H9 (cell line): Measurements from ENCODE around the gene FGR. TPM values are rescaled to one million over a fixed set of nuclear protein-coding genes. Genes with fewer than 3 reads are reported as not detected.

Experiments
- DNase-seq: peaks from one replicate; pipeline ENCODE4 v3.0.0-alpha.2; 2017
- H2AFZ ChIP-seq: one replicate; pipeline ENCODE4 v1.6.1; 2013; ENCODE audit warnings: mild to moderate bottlenecking, low read length, control low read depth, moderate library complexity
- H2AK5ac ChIP-seq: 2 replicates; pipeline ENCODE4 v1.6.1; 2013; ENCODE audit warnings: low read length, control low read depth, mixed read lengths; ENCODE audit not compliant: insufficient read length
- H2BK120ac ChIP-seq: one replicate; pipeline ENCODE4 v1.6.1; 2013; ENCODE audit warnings: low read depth, mild to moderate bottlenecking, low read length, control low read depth, inconsistent platforms; ENCODE audit not compliant: poor library complexity, severe bottlenecking
- H2BK12ac ChIP-seq: 2 replicates; pipeline ENCODE4 v1.6.1; 2013; ENCODE audit warnings: low read length, control low read depth, mixed read lengths, low read depth; ENCODE audit not compliant: insufficient read length
- H2BK15ac ChIP-seq: 2 replicates; pipeline ENCODE4 v1.6.1; 2013; ENCODE audit warnings: low read depth, low read length, control low read depth
- H2BK20ac ChIP-seq: one replicate; pipeline ENCODE4 v1.6.1; 2013; ENCODE audit warnings: low read depth, mild to moderate bottlenecking, low read length, control low read depth, inconsistent platforms; ENCODE audit not compliant: poor library complexity, severe bottlenecking
- H2BK5ac ChIP-seq: 2 replicates; pipeline ENCODE4 v1.6.1; 2013; ENCODE audit warnings: low read length, control low read depth, mixed read lengths; ENCODE audit not compliant: insufficient read length
- H3K14ac ChIP-seq: 2 replicates; pipeline ENCODE4 v1.6.1; 2013; ENCODE audit warnings: low read length, control low read depth; ENCODE audit not compliant: insufficient read depth
- H3K18ac ChIP-seq: 2 replicates; pipeline ENCODE4 v1.6.1; 2013; ENCODE audit warnings: low read depth, mild to moderate bottlenecking, mixed read lengths, low read length, control low read depth; ENCODE audit not compliant: insufficient read length
- H3K23ac ChIP-seq: 2 replicates; pipeline ENCODE4 v1.6.1; 2013; ENCODE audit warnings: low read length, control low read depth, mixed read lengths, low read depth; ENCODE audit not compliant: insufficient read length
- H3K23me2 ChIP-seq: 2 replicates; pipeline ENCODE4 v1.6.1; 2013; ENCODE audit warnings: low read depth, mild to moderate bottlenecking, mixed read lengths, low read length, control low read depth; ENCODE audit not compliant: insufficient read length, poor library complexity, severe bottlenecking
- H3K27ac ChIP-seq: 2 replicates; pipeline ENCODE4 v1.5.1; 2013; ENCODE audit warnings: low read length, control low read depth, mixed read lengths, low read depth; ENCODE audit not compliant: insufficient read length
- H3K27me3 ChIP-seq: 2 replicates; pipeline ENCODE4 v1.6.1; 2013; ENCODE audit warnings: low read length, control low read depth, inconsistent platforms; ENCODE audit not compliant: insufficient read depth
- H3K4ac ChIP-seq: 2 replicates; pipeline ENCODE4 v1.6.1; 2013; ENCODE audit warnings: low read depth, mild to moderate bottlenecking, control low read depth, inconsistent platforms, low read length, moderate library complexity
- H3K4me1 ChIP-seq: 2 replicates; pipeline ENCODE4 v1.6.1; 2013; ENCODE audit warnings: low read length, control low read depth, inconsistent platforms; ENCODE audit not compliant: insufficient read depth
- H3K4me2 ChIP-seq: 2 replicates; pipeline ENCODE4 v1.6.1; 2013; ENCODE audit warnings: low read length, control low read depth, mixed read lengths; ENCODE audit not compliant: insufficient read length, insufficient read depth
- H3K56ac ChIP-seq: 2 replicates; pipeline ENCODE4 v1.6.1; 2013; ENCODE audit warnings: low read depth, mild to moderate bottlenecking, mixed read lengths, low read length, control low read depth; ENCODE audit not compliant: insufficient read length
- H3K79me1 ChIP-seq: 2 replicates; pipeline ENCODE4 v1.6.1; 2013; ENCODE audit warnings: low read depth, mild to moderate bottlenecking, moderate library complexity, low read length, control low read depth, inconsistent platforms; ENCODE audit not compliant: insufficient read depth, poor library complexity, severe bottlenecking
- H3K79me2 ChIP-seq: 2 replicates; pipeline ENCODE4 v1.6.1; 2013; ENCODE audit warnings: low read length, control low read depth, inconsistent platforms; ENCODE audit not compliant: insufficient read depth
- H3K9ac ChIP-seq: 2 replicates; pipeline ENCODE4 v1.6.1; 2013; ENCODE audit warnings: low read length, control low read depth, mixed read lengths; ENCODE audit not compliant: insufficient read length; ENCODE audit errors: extremely low read depth
- H3K9me3 ChIP-seq: one replicate; pipeline ENCODE4 v1.6.1; 2013; ENCODE audit warnings: low read depth, low read length, inconsistent platforms; ENCODE audit not compliant: control insufficient read depth
- H3T11ph ChIP-seq: one replicate; pipeline ENCODE4 v1.6.1; 2013; ENCODE audit warnings: mild to moderate bottlenecking, low read length, control low read depth, inconsistent platforms
- H4K20me1 ChIP-seq: one replicate; pipeline ENCODE4 v1.6.1; 2013; ENCODE audit not compliant: control insufficient read depth, insufficient read length, insufficient read depth
- H4K5ac ChIP-seq: 2 replicates; pipeline ENCODE4 v1.6.1; 2013; ENCODE audit warnings: low read depth, mild to moderate bottlenecking, mixed read lengths, low read length, control low read depth; ENCODE audit not compliant: insufficient read length
- H4K8ac ChIP-seq: replicated peaks from 2 replicates; pipeline ENCODE4 v1.6.1; 2013; ENCODE audit warnings: low read length, control low read depth, mixed read lengths, low read depth; ENCODE audit not compliant: insufficient read length
- H4K91ac ChIP-seq: 2 replicates; pipeline ENCODE4 v1.6.1; 2013; ENCODE audit warnings: low read depth, mild to moderate bottlenecking, moderate library complexity, mixed read lengths, low read length, control low read depth; ENCODE audit not compliant: insufficient read length
- H3K27ac Mint-ChIP-seq, 3 experiments: 2 replicates in 2 of 3; 3 replicates in 1 of 3; pipeline ENCODE4 v1.8.0; 2020 to 2021; ENCODE audit warnings: mixed read lengths in 3 of 3, mild to moderate bottlenecking in 1 of 3, moderate library complexity in 1 of 3
- H3K27me3 Mint-ChIP-seq: 2 replicates; pipeline ENCODE4 v1.8.0; 2021; ENCODE audit warnings: low read depth, mild to moderate bottlenecking, moderate library complexity, mixed read lengths
- H3K36me3 Mint-ChIP-seq, 3 experiments: 2 replicates in 2 of 3; 3 replicates in 1 of 3; pipeline ENCODE4 v1.8.0; 2020 to 2021; ENCODE audit warnings: low read depth in 3 of 3, mixed read lengths in 3 of 3; ENCODE audit not compliant: insufficient read depth in 1 of 3
- H3K4me1 Mint-ChIP-seq, 2 experiments: 2 replicates each; pipeline ENCODE4 v1.8.0; 2020; ENCODE audit warnings: mixed read lengths in 2 of 2
- H3K4me3 Mint-ChIP-seq, 2 experiments: 2 replicates in 1 of 2; 3 replicates in 1 of 2; pipeline ENCODE4 v1.8.0; 2020 to 2021; ENCODE audit warnings: mild to moderate bottlenecking in 2 of 2, mixed read lengths in 2 of 2, moderate library complexity in 1 of 2
- H3K9me3 Mint-ChIP-seq, 2 experiments: 2 replicates in 1 of 2; 3 replicates in 1 of 2; pipeline ENCODE4 v1.8.0; 2020; ENCODE audit warnings: mild to moderate bottlenecking in 2 of 2, mixed read lengths in 2 of 2, moderate library complexity in 1 of 2
- WGBS: extraction: QIAGEN DNeasy Blood & Tissue Kit; methylation state at CpG from one replicate; pipeline ENCODE4 v1.1.7; 2013; ENCODE audit warnings: missing lambda C conversion rate, low lambda C conversion rate, mixed read lengths; ENCODE audit not compliant: insufficient read length; ENCODE audit errors: extremely low coverage; 5-methylcytosine and 5-hydroxymethylcytosine counted together
- total RNA-seq: library from RNA; stranded (reverse); gene quantifications from 2 replicates; pipeline ENCODE4 v1.2.1, GENCODE V29; 2021
- TF ChIP-seq, protein P1 (sequence below): fragments of 200-600 bp; sonication (generic); conservative IDR thresholded peaks from 3 replicates; pipeline ENCODE4 v1.8.0; 2021; ENCODE audit warnings: antibody characterized with exemption, mild to moderate bottlenecking

Gene FGR
- total RNA-seq, 1 experiment from 2014 or later = not detected

DNA sequence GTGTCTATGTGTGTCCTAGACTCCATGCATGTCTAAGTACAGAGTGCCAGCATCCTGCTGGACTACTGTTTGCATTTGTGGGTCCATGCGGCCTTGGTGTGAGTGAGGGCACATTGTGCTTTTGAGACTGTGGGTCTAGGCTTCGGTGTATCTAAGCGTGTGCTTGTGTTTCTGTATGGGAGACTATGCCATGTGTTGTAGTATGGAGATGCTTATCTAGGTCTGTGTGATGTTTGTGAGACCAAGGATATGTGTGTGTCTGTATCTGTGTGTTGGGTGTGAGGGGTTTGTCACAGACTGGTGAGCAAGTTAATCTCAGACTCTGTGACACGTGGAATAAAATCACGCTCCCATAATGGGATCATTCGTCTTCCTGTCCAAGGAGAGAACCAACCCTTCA, 45.5 kb downstream of the FGR start:
- Histone ChIP-seq H3K9ac (no peak overlapping the region), H3K79me2 (no peaks in the 10 kb centered on the region; the same call in 1 of the 2 replicates), H3K23ac (no peak overlapping the region), H3K27me3 (no peaks in the 10 kb centered on the region), H3K4me1 (peaks cover 7% of the 10 kb centered on the region; the same call in 1 of the 2 replicates), H2AK5ac (no peak overlapping the region), H4K5ac (no peak overlapping the region), H2AFZ (no peak overlapping the region), H2BK120ac (no peak overlapping the region), H4K8ac (no peak overlapping the region), H4K91ac (no peak overlapping the region), H4K20me1 (no peaks in the 10 kb centered on the region), H2BK15ac (no peak overlapping the region), H3T11ph (no peak overlapping the region), H2BK12ac (no peak overlapping the region), H2BK5ac (no peak overlapping the region), H3K14ac (no peak overlapping the region), H3K56ac (no peak overlapping the region), H3K79me1 (no peaks in the 10 kb centered on the region), H3K18ac (no peak overlapping the region), H3K9me3 (no peaks in the 10 kb centered on the region), H3K23me2 (no peaks in the 10 kb centered on the region), H3K4ac (no peak overlapping the region), H3K27ac (no peak overlapping the region), H3K4me2 (no peak overlapping the region), H2BK20ac (no peak overlapping the region)
- no CpG with 5 or more reads among the region's 6 CpGs for WGBS
- no peaks in the 10 kb centered on the region for H3K27me3 Mint-ChIP-seq
- no peaks in the 10 kb centered on the region; a peak in 1 of 7 replicates for H3K36me3 Mint-ChIP-seq
- DNase-seq = no peak
- no peak overlapping the region for H3K4me3 Mint-ChIP-seq
- H3K9me3 Mint-ChIP-seq = no peaks in the 10 kb centered on the region
- TF ChIP-seq, protein P1, sequence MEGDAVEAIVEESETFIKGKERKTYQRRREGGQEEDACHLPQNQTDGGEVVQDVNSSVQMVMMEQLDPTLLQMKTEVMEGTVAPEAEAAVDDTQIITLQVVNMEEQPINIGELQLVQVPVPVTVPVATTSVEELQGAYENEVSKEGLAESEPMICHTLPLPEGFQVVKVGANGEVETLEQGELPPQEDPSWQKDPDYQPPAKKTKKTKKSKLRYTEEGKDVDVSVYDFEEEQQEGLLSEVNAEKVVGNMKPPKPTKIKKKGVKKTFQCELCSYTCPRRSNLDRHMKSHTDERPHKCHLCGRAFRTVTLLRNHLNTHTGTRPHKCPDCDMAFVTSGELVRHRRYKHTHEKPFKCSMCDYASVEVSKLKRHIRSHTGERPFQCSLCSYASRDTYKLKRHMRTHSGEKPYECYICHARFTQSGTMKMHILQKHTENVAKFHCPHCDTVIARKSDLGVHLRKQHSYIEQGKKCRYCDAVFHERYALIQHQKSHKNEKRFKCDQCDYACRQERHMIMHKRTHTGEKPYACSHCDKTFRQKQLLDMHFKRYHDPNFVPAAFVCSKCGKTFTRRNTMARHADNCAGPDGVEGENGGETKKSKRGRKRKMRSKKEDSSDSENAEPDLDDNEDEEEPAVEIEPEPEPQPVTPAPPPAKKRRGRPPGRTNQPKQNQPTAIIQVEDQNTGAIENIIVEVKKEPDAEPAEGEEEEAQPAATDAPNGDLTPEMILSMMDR = no peak
- H3K4me1 Mint-ChIP-seq = peaks cover 9 to 19% of the 10 kb centered on the region in 2 experiments; a peak in 3 of 4 replicates
- no peak overlapping the region for H3K27ac Mint-ChIP-seq
